Sigmoid colon (tissue), 7 donors: ENCODE measurements around the gene MTUS2. TPM values are rescaled to one million over a fixed set of nuclear protein-coding genes. Genes with fewer than 3 reads are reported as not detected.

ENCODE experiments used
- DNase-seq: peaks from one replicate; pipeline ENCODE4 v3.0.0-alpha.2; 2019
- H3K27ac ChIP-seq, 4 donors: fragments of 200-600 bp; sonication (generic); one replicate each; pipeline ENCODE4 v1.5.1; 2016 to 2019; ENCODE audit warnings: mild to moderate bottlenecking in 1 of 4
- H3K27me3 ChIP-seq, 3 donors: fragments of 200-600 bp; sonication (generic); one replicate each; pipeline ENCODE4 v1.5.1; 2019; ENCODE audit warnings: mild to moderate bottlenecking in 1 of 3
- H3K36me3 ChIP-seq, 4 donors: fragments of 200-600 bp; sonication (generic); one replicate each; pipeline ENCODE4 v1.5.1; 2016 to 2019
- H3K4me1 ChIP-seq, 4 donors: fragments of 200-600 bp; sonication (generic); one replicate each; pipeline ENCODE4 v1.5.1; 2017 to 2019
- H3K4me3 ChIP-seq, 4 donors: fragments of 200-600 bp; sonication (generic); one replicate each; pipeline ENCODE4 v1.5.1; 2017 to 2019; ENCODE audit warnings: mild to moderate bottlenecking in 2 of 4, moderate library complexity in 1 of 4
- H3K9me3 ChIP-seq, 4 donors: fragments of 200-600 bp in 3 of 4; sonication (generic) in 3 of 4; one replicate each; pipeline versions ENCODE4 v1.5.1 to v1.6.1; 2013 to 2019
- EP300 ChIP-seq, 4 donors: sonication (generic); formaldehyde crosslinking; IDR thresholded peaks; one replicate each; pipeline ENCODE4 v1.6.1; 2017; ENCODE audit warnings: antibody characterized with exemption in 4 of 4
- POLR2A ChIP-seq, 2 donors: fragments of 450-650 bp; IDR thresholded peaks; one replicate each; pipeline ENCODE4 v1.6.1; 2016; ENCODE audit warnings: antibody characterized with exemption in 2 of 2, mild to moderate bottlenecking in 2 of 2, moderate library complexity in 2 of 2
- POLR2AphosphoS5 ChIP-seq, 4 donors: sonication (generic); formaldehyde crosslinking; IDR thresholded peaks; one replicate each; pipeline ENCODE4 v1.6.1; 2017; ENCODE audit warnings: antibody characterized with exemption in 4 of 4
- WGBS, 2 donors: extraction: QIAGEN DNeasy Blood & Tissue Kit; methylation state at CpG; one replicate each; pipeline ENCODE4 v1.1.7; 2013; 5-methylcytosine and 5-hydroxymethylcytosine counted together
- intact Hi-C: fragments of 100-400 bp; cut with DNase I; formaldehyde crosslinking; loops from one replicate; pipeline ENCODE4 v1.15.1; 2023
- polyA plus RNA-seq, 3 donors: library from polyadenylated mRNA; stranded (reverse); fragments of 200-250 nt; gene quantifications; one replicate each; pipeline ENCODE4 v1.2.3, GENCODE V29; 2013
- total RNA-seq, 4 donors: library from RNA; depleted of rRNA; stranded (reverse); fragments of >200 nt; gene quantifications; one replicate each; pipeline ENCODE4 v1.1.0, GENCODE V29; 2016
- TF ChIP-seq, protein P1 (sequence below), 4 experiments: fragments of 450-650 bp in 3 of 4; fragments of 200-600 bp in 1 of 4; IDR thresholded peaks; one replicate each; pipeline ENCODE4 v1.5.1; 2016 to 2019; ENCODE audit warnings: antibody characterized with exemption in 4 of 4, mild to moderate bottlenecking in 3 of 4, moderate library complexity in 2 of 4
- donor health status: healthy with polysubstance abuse.
- donor health status: Bipolar disorder and iron deficiency.
- donor health status: healthy.

MTUS2 gene
- total and polyA plus RNA-seq, 7 donors: 0.23 to 2.2 (median 0.85) TPM; not detected in 1

DNA sequence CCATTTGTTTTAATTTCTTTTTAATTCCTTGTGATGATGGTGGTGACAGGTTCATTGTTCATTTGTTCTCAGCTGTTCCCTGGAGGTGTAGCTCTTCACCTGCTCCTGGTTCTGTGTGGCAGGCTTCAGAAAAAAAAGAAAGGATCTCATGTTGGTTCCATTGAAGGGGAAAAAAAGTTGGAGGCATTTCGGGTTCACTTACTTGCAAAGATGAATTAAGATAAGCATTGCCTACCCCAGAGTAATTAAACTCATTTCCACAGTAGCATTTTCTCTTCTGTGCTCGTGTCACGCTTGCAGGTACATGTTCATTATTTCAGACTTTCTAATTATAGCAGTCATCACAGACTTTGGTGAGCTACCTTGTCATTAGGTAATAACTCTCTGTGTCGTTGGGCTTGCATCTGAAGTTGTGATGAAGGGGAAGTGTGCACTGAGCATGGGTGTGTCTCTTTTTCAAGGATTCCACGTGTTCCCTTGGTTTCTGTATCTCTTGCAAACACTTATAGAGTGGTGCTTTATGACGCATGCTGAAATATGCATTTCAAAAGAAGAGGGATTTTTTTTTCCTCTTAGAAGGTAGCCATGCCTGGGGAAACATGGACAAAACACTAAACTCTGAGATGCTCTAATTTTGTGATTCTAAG is 69.1 kb downstream of the MTUS2 start:
- no peak for DNase-seq
- Histone ChIP-seq H3K4me1 (no peaks in the 10 kb centered on the region), H3K9me3 (no peaks in the 10 kb centered on the region), H3K27ac (no peak overlapping the region), H3K36me3 (no peaks in the 10 kb centered on the region), H3K27me3 (no peaks in the 10 kb centered on the region), H3K4me3 (no peak overlapping the region)
- 56 to 69% methylated on average over 6 of the region's 6 CpGs for WGBS, 2 donors
- TF ChIP-seq POLR2AphosphoS5 (IDR thresholded peaks at IDR 0.05): no peak
- TF ChIP-seq, protein P1, sequence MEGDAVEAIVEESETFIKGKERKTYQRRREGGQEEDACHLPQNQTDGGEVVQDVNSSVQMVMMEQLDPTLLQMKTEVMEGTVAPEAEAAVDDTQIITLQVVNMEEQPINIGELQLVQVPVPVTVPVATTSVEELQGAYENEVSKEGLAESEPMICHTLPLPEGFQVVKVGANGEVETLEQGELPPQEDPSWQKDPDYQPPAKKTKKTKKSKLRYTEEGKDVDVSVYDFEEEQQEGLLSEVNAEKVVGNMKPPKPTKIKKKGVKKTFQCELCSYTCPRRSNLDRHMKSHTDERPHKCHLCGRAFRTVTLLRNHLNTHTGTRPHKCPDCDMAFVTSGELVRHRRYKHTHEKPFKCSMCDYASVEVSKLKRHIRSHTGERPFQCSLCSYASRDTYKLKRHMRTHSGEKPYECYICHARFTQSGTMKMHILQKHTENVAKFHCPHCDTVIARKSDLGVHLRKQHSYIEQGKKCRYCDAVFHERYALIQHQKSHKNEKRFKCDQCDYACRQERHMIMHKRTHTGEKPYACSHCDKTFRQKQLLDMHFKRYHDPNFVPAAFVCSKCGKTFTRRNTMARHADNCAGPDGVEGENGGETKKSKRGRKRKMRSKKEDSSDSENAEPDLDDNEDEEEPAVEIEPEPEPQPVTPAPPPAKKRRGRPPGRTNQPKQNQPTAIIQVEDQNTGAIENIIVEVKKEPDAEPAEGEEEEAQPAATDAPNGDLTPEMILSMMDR (IDR thresholded peaks at IDR 0.05): no peak
- no peak for TF ChIP-seq EP300 (IDR thresholded peaks at IDR 0.05)
- no peak for TF ChIP-seq POLR2A (IDR thresholded peaks at IDR 0.05)
- intact Hi-C loops: no loop called here

DNA sequence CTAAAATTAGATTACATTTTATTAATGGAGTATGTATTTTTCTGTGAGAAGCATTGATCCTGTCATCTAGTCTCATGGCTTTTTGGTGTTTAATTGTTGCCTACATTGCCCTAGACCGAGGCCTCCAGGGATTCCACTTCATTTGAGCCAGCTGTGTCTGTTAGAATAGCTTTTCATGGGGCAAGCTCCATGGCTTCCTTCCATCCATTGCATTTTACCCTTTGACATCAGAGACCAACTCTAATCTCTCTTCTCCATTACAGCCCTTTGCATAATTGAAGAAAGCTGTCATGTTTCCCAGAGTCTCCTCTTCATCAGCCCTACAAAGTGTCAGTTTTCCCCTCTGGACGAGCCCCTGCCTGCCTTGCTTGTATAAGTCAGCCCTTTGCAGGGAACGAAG is 70.6 kb downstream of the MTUS2 start:
- H3K9me3 ChIP-seq: no peaks in the 10 kb centered on the region
- intact Hi-C loops: no loop called here
- H3K36me3 ChIP-seq: no peaks in the 10 kb centered on the region
- H3K4me1 ChIP-seq: no peaks in the 10 kb centered on the region
- TF ChIP-seq POLR2AphosphoS5 (IDR thresholded peaks at IDR 0.05) (no peak), POLR2A (IDR thresholded peaks at IDR 0.05) (no peak), EP300 (IDR thresholded peaks at IDR 0.05) (no peak)
- TF ChIP-seq, protein P1 (IDR thresholded peaks at IDR 0.05): no peak
- H3K4me3 ChIP-seq: no peak overlapping the region
- no peaks in the 10 kb centered on the region for H3K27me3 ChIP-seq
- 42 to 59% methylated on average over 3 of the region's 3 CpGs for WGBS, 2 donors
- H3K27ac ChIP-seq: no peak overlapping the region
- DNase-seq: no peak

DNA sequence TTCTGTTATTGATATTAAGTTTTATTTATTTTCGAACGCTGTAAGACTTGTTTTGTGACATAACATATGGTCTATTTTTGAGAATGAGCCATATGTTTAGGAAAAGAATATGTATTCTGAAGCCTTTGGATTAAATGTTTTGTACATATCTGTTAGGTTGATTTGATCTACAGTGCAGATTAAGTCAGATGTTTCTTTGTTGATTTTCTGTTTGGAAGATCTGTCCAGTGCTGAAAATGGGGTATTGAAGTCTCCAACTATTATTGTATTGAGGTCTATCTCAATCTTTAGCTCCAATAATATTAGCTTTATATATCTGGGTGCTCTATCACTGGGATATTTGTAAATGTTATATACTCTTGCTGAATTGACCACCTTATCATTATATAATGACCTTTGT is 97.9 kb downstream of the MTUS2 start:
- no peak overlapping the region for H3K27ac ChIP-seq
- H3K27me3 ChIP-seq: no peaks in the 10 kb centered on the region
- DNase-seq: no peak
- no peak overlapping the region for H3K4me3 ChIP-seq
- H3K36me3 ChIP-seq: no peaks in the 10 kb centered on the region
- WGBS, 2 donors: 88 to 91% methylated on average over 2 of the region's 2 CpGs
- H3K4me1 ChIP-seq: no peaks in the 10 kb centered on the region
- intact Hi-C loops: no loop called here
- peaks cover 0 to 3% (median 1%) of the 10 kb centered on the region in 4 donors for H3K9me3 ChIP-seq
- TF ChIP-seq EP300 (IDR thresholded peaks at IDR 0.05) (no peak), POLR2A (IDR thresholded peaks at IDR 0.05) (no peak), POLR2AphosphoS5 (IDR thresholded peaks at IDR 0.05) (no peak)
- TF ChIP-seq, protein P1 (IDR thresholded peaks at IDR 0.05): no peak

DNA sequence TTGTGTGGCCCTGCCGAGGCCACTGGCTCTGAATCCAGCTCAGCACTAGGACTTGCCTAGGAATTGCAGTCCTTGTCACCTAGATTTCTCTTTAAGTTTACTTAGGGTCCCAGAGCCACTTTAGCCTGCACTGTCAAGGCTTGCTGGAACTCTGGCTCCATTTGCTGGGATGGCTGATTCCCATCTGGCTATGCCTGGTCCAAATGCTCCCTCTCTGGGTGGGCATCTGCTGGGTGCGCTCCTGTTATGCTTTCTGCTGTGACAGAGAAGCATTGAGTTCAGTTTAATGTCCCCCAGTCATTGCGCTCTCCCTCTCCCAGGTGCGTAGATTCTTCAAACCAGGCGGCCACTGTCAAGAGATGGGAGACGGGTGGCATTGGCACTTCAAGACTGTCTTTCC is 102.2 kb downstream of the MTUS2 start:
- no peak for DNase-seq
- TF ChIP-seq, protein P1 (IDR thresholded peaks at IDR 0.05): no peak
- TF ChIP-seq POLR2AphosphoS5 (IDR thresholded peaks at IDR 0.05) (no peak), EP300 (IDR thresholded peaks at IDR 0.05) (no peak), POLR2A (IDR thresholded peaks at IDR 0.05) (no peak)

DNA sequence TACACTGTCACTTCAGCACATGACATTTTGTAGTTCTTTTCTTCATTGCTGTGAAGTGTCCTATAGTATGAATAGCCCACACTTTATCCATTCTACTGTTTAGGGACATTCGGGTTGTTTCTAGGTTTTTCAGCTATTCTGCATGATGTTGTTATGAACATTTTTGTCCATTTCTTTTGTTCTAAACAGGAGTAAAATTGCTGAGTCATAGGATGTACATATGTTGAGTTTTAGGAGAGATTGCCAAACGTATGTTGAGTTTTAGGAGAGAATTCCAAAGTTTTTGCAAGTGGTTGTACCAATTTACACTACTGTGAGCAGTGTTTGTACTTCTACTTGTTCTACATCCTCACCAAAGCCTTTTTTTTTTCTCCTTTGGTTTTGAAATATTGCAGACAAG is 115.0 kb downstream of the MTUS2 start:
- Histone ChIP-seq H3K4me1 (no peaks in the 10 kb centered on the region), H3K27ac (no peak overlapping the region), H3K27me3 (no peaks in the 10 kb centered on the region), H3K4me3 (no peak overlapping the region), H3K36me3 (no peaks in the 10 kb centered on the region), H3K9me3 (no peaks in the 10 kb centered on the region)
- WGBS, 2 donors: 65 to 68% methylated on average over 2 of the region's 2 CpGs
- intact Hi-C loops: no loop called here
- TF ChIP-seq EP300 (IDR thresholded peaks at IDR 0.05) (no peak), POLR2AphosphoS5 (IDR thresholded peaks at IDR 0.05) (no peak), POLR2A (IDR thresholded peaks at IDR 0.05) (no peak)
- TF ChIP-seq, protein P1 (IDR thresholded peaks at IDR 0.05): no peak
- no peak for DNase-seq

More for the DNA sequence above, 102.2 kb downstream of the MTUS2 start:
- WGBS, 2 donors: 63 to 84% methylated on average over 6 of the region's 6 CpGs
- no peaks in the 10 kb centered on the region for H3K36me3 ChIP-seq
- H3K27ac ChIP-seq: no peak overlapping the region
- no peaks in the 10 kb centered on the region for H3K27me3 ChIP-seq
- H3K4me1 ChIP-seq: no peaks in the 10 kb centered on the region
- no peaks in the 10 kb centered on the region for H3K9me3 ChIP-seq
- intact Hi-C loops: no loop called here
- no peak overlapping the region for H3K4me3 ChIP-seq
